ENCODE results near the gene TAS2R43. TPM values are rescaled to one million over a fixed set of nuclear protein-coding genes. Genes with fewer than 3 reads are reported as not detected.
"Not testable (repeated sequence)": the region's sequence is repeated elsewhere in the genome, so short reads cannot be mapped to it uniquely, and the experiment has no call there.

TAS2R43 gene
- total and polyA plus RNA-seq, 4 donors = 1.0 to 15.1 TPM; not detected in 2

GRCh38 chr12:11111213-11111612 is 19.1 kb upstream of the TAS2R43 start:
- not testable (repeated sequence) for ATAC-seq (ENCODE audit: insufficient read depth, low FRiP score); DNase-seq
- WGBS, 2 donors = 94 to 96% methylated on average over 1 of the region's 1 CpG

DNA sequence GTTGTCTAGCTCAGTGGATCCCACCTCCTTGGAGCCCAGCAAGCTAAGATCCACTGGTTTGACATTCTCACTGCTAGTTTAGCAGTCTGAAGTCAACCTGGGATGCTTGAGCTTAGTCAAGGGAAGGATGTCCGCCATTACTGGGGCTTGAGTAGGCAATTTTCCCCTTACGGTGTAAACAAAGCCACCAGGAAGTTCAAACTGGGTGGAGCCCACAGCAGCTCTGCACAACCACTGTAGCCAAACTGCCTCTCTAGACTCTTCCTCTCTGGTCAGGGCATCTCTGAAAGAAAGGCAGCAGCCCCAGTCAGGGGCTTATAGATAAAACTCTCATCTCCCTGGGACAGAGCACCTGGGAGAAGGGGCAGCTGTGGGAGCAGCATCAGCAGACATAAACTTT is 16.7 kb upstream of the TAS2R43 start:
- peaks cover 0 to 9% (median 2%) of the 10 kb centered on the region in 4 donors for H3K9me3 ChIP-seq (ENCODE audit: control insufficient read depth in 4 of 4, insufficient read depth in 3 of 4, low read length in 3 of 4)
- no peak for TF ChIP-seq CTCF (IDR thresholded peaks at IDR 0.05; ENCODE audit: control extremely low read depth, extremely low read depth)
- H3K36me3 ChIP-seq (ENCODE audit: control insufficient read depth in 4 of 4, insufficient read depth in 4 of 4, low read length in 4 of 4) = peaks cover 0 to 5% (median 1%) of the 10 kb centered on the region in 4 donors
- no peak for DNase-seq
- no peak overlapping the region for H3K4me3 ChIP-seq
- no peaks in the 10 kb centered on the region for H3K4me1 ChIP-seq (ENCODE audit: control insufficient read depth in 5 of 5, insufficient read depth in 5 of 5, low read length in 5 of 5)
- no peak overlapping the region for H3K27ac ChIP-seq (ENCODE audit: low read depth in 1 of 2, low read length in 1 of 2)
- ATAC-seq (ENCODE audit: insufficient read depth, low FRiP score) = no peak
- no peak overlapping the region for H3K9ac ChIP-seq (ENCODE audit: insufficient read depth in 1 of 2, low read length in 2 of 2)
- no peaks in the 10 kb centered on the region for H3K27me3 ChIP-seq (ENCODE audit: control insufficient read depth in 3 of 3, insufficient read depth in 3 of 3, low read length in 2 of 3)
- WGBS, 2 donors = 90 to 93% methylated on average over 2 of the region's 2 CpGs

More at GRCh38 chr12:11111213-11111612, 19.1 kb upstream of the TAS2R43 start:
- not testable (repeated sequence) for H3K27ac ChIP-seq (ENCODE audit: low read depth in 1 of 2, low read length in 1 of 2); H3K4me3 ChIP-seq; H3K4me1 ChIP-seq (ENCODE audit: control insufficient read depth in 5 of 5, insufficient read depth in 5 of 5, low read length in 5 of 5); H3K9ac ChIP-seq (ENCODE audit: insufficient read depth in 1 of 2, low read length in 2 of 2); H3K9me3 ChIP-seq (ENCODE audit: control insufficient read depth in 4 of 4, insufficient read depth in 3 of 4, low read length in 3 of 4); H3K27me3 ChIP-seq (ENCODE audit: control insufficient read depth in 3 of 3, insufficient read depth in 3 of 3, low read length in 2 of 3)
- peaks cover 0 to 11% (median 4%) of the 10 kb centered on the region in 4 donors for H3K36me3 ChIP-seq (ENCODE audit: control insufficient read depth in 4 of 4, insufficient read depth in 4 of 4, low read length in 4 of 4)

GRCh38 chr12:11107719-11108118 is 15.6 kb upstream of the TAS2R43 start:
- H3K27me3 ChIP-seq (ENCODE audit: control insufficient read depth in 3 of 3, insufficient read depth in 3 of 3, low read length in 2 of 3) = no peaks in the 10 kb centered on the region
- no peak overlapping the region for H3K27ac ChIP-seq (ENCODE audit: low read depth in 1 of 2, low read length in 1 of 2)
- DNase-seq = no peak
- ATAC-seq (ENCODE audit: insufficient read depth, low FRiP score) = no peak
- no peaks in the 10 kb centered on the region for H3K4me1 ChIP-seq (ENCODE audit: control insufficient read depth in 5 of 5, insufficient read depth in 5 of 5, low read length in 5 of 5)
- no peak overlapping the region for H3K9ac ChIP-seq (ENCODE audit: insufficient read depth in 1 of 2, low read length in 2 of 2)
- H3K9me3 ChIP-seq (ENCODE audit: control insufficient read depth in 4 of 4, insufficient read depth in 3 of 4, low read length in 3 of 4) = peaks cover 0 to 9% (median 2%) of the 10 kb centered on the region in 4 donors
- H3K4me3 ChIP-seq = no peak overlapping the region
- peaks cover 0 to 5% (median 1%) of the 10 kb centered on the region in 4 donors for H3K36me3 ChIP-seq (ENCODE audit: control insufficient read depth in 4 of 4, insufficient read depth in 4 of 4, low read length in 4 of 4)
- WGBS, 2 donors = 89 to 97% methylated on average over 1 of the region's 1 CpG
- TF ChIP-seq CTCF (IDR thresholded peaks at IDR 0.05; ENCODE audit: control extremely low read depth, extremely low read depth) = no peak

- no peaks in the 10 kb centered on the region for H3K4me1 ChIP-seq (ENCODE audit: control insufficient read depth in 5 of 5, insufficient read depth in 5 of 5, low read length in 5 of 5)
- ATAC-seq (ENCODE audit: insufficient read depth, low FRiP score) = no peak
- TF ChIP-seq CTCF (IDR thresholded peaks at IDR 0.05; ENCODE audit: control extremely low read depth, extremely low read depth) = no peak
- no peak overlapping the region for H3K9ac ChIP-seq (ENCODE audit: insufficient read depth in 1 of 2, low read length in 2 of 2)
- no peak overlapping the region for H3K27ac ChIP-seq (ENCODE audit: low read depth in 1 of 2, low read length in 1 of 2)
- H3K4me3 ChIP-seq = no peak overlapping the region
- no peak for DNase-seq
- whole genome bisulfite sequencing, 2 donors = 89 to 92% methylated on average over 2 of the region's 2 CpGs
- peaks cover 0 to 8% (median 2%) of the 10 kb centered on the region in 4 donors for H3K9me3 ChIP-seq (ENCODE audit: control insufficient read depth in 4 of 4, insufficient read depth in 3 of 4, low read length in 3 of 4)
- H3K27me3 ChIP-seq (ENCODE audit: control insufficient read depth in 3 of 3, insufficient read depth in 3 of 3, low read length in 2 of 3) = no peaks in the 10 kb centered on the region
- H3K36me3 ChIP-seq (ENCODE audit: control insufficient read depth in 4 of 4, insufficient read depth in 4 of 4, low read length in 4 of 4) = peaks cover 0 to 5% (median 1%) of the 10 kb centered on the region in 4 donors
Observed at GRCh38 chr12:11106288-11106687, 14.2 kb upstream of the TAS2R43 start.
